AG08395 (cell line): ENCODE measurements around the gene COL4A2.

ENCODE experiments used
- DNase-seq: peaks from one replicate; pipeline ENCODE4 v3.0.0; 2012; ENCODE audit warnings: mixed read lengths, low spot score

The COL4A2 gene

GRCh38 chr13:110419381-110419791 lies 112.3 kb downstream of the COL4A2 start:
- DNase-seq = no peak

GRCh38 chr13:110419946-110420345 lies 112.9 kb downstream of the COL4A2 start:
- no peak for DNase-seq

DNA sequence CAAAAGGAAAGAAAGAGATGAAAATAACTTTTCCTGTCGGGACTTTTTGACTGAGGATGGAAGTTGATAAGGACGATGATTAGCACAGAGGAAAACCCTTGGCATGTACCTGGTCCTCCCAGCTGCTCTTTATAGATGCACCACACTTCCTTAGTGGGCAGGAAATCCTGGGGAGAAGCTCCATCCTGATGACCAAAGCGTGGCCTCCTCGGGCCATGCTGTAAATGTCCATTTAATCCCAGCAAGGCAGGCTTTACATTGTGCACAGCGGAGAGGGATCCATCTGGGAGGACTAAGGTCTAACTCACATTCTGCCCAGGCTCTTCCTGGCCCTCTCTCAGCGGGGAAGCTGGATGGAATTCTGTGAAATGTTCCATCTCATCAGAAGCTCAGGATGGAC lies 113.5 kb downstream of the COL4A2 start:
- DNase-seq = no peak

- DNase-seq = no peak
These were observed 114.0 kb downstream of the COL4A2 start for GRCh38 chr13:110421061-110421460.

GRCh38 chr13:110421696-110422385 lies 114.8 kb downstream of the COL4A2 start:
- DNase-seq = no peak

- no peak for DNase-seq
These were observed 116.0 kb downstream of the COL4A2 start for GRCh38 chr13:110422913-110423688.

- no peak for DNase-seq
These were observed 116.7 kb downstream of the COL4A2 start for GRCh38 chr13:110423689-110424302.

GRCh38 chr13:110424569-110425443 lies 117.7 kb downstream of the COL4A2 start:
- DNase-seq = no peak

DNA sequence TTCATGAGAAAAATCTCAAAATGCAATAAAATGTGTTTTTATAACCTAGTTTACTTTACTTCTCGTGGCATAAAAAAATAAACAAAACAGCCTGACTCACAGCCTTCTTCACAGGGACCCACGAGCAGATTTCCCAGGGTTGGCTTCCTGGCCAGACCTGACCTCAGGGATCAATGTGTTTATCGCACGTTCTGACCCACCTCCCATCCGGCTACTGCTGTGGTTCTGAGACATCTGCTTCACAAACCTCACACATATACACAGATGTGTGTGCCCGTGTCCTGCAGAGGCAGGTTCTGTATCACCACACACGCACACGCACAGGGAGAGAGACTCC lies 118.3 kb downstream of the COL4A2 start:
- no peak for DNase-seq

GRCh38 chr13:110426735-110427134 lies 119.7 kb downstream of the COL4A2 start:
- DNase-seq = no peak

- no peak for DNase-seq
These were observed 121.2 kb downstream of the COL4A2 start for GRCh38 chr13:110428313-110428712.

DNA sequence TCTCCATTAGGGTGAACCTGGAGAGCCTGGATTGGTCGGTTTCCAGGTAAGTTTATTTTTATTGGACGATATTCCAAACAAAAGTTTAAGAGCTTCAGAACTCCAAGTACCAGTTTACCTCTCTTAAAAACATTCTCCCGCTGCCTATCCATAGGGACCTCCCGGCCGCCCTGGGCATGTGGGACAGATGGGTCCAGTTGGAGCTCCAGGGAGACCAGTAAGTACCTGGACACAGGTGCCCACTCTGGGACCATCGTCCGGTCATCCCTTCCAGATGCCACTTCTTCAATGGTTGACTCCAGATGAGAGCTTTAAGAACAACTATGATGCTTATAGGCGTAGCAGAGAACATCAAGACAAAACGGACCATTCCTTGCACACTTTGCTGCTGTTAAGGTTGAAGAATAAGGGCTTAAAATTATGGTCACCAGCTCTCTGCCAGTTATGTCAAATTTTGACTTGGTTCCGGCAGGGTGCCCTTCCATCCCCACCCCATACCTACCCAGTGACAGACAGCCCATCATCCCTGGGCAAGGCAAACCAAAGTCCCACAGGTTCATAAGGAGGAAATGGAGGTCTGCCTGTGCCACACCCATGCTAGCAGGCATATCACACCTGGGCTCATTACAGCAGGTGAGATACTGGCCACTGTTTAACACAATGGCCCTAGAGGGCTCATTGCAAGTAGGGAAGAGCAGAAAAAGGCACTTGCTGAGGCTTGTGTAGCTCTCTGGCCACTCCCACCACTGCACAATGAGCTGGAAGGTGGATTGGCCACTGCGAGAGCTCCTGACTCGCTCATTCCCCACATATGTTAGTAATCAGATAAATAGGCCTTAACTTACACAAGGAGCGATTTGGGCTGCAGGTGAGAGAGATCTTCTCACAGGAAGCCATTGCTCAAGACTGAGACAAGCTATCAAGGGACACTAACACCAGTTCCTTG lies 123.6 kb downstream of the COL4A2 start:
- no peak for DNase-seq

DNA sequence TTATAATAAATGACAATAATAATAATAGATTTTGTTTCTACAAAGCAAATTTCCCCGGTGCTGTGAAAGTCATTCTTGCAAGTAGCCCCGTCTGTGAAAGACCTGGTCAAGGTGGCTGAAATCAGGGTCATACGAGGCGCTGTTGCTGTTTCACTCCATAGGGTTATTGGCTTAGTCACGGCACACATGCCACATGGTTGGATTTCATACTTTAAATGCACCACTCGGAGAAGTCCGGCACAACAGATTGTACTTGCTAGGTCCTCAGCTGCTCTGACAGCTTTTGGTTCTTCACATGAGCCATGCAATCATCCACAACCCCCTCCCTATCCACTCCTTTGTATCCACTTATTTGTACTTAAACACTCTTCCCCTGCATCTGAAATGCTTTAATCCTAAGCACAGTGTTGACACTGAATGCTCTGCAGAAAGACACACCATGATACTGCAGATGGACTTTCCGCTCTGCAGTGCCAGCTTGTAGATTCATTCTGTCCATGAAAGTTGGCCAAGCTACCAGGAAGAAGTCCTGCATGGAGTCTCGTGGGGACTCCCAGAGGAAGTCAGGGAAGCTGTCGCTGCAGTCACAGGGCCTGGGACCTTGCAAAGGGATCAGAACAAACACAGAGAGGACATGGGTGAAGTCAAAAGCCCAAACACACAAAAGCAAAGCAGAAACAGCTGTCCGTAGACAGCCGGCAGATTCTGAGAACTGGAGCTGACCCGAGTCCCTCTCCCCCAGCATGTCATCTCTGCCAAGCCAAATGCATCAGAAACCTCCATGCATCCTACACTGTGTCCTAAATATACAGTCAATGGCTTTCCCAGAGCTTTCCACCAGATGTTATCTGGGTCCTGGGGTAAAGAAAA lies 124.6 kb downstream of the COL4A2 start:
- DNase-seq = no peak

DNA sequence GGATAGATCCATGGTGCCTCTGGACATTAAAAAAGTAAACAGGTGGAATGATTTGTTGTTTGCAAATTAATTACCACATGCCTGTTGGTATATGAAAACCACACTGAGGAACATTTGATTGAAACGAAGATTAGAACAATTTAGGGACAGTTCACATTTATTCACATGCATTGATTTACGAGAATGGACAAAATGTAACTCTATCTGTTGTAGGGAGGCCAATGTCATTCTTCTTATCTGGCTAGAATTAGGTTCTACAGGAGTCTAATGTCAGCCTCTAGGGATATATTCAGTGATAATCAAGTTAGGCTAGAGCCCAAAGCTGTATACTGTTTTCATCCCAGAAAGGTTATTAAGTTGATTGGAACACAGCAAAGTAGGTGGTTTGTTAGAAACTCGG lies 125.4 kb downstream of the COL4A2 start:
- DNase-seq = no peak

- no peak for DNase-seq
These were observed 125.9 kb downstream of the COL4A2 start for GRCh38 chr13:110433014-110433413.

DNA sequence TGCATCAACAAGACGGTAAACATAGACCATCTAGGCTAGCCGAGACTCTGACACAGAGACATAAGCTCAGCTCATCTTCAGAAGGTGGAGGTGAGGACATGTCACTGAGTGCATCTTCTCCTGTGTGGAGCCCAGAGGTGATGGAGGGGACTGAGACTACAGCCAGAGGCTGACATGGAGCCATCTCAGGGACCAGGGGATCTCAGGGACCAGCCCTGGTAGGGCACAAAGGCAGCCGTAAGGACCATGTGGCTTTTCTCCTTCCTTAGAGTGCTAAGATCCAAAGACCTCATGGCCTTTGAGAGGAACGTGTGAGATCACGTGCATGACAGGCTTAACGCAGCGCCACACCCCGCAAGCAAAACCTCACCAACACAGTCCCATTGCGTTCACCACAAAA lies 127.5 kb downstream of the COL4A2 start:
- no peak for DNase-seq

DNA sequence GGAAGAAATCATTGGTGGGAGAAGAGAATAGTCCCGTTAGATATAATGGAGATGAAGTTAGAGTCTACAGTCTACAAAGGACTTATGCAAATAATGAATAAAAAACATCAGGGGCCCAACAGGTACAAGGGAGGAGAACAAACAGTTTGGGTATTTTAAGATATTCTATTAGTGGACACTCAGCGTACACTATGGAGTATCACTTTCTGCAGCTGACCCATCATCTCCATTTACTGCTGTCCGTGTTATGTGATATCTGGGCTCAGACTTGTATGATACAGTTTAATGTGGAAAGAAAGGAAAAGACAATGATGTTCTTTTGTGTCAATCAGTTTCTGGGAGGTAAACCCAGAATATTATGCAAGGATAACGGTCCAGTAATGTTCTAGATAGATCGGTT lies 128.2 kb downstream of the COL4A2 start:
- no peak for DNase-seq

- DNase-seq = no peak
These were observed 129.2 kb downstream of the COL4A2 start for GRCh38 chr13:110436276-110436675.

- DNase-seq = no peak
These were observed 129.8 kb downstream of the COL4A2 start for GRCh38 chr13:110436786-110437370.

- DNase-seq = no peak
These were observed 131.1 kb downstream of the COL4A2 start for GRCh38 chr13:110438211-110438610.
